Stimulated activated CD4-positive, alpha-beta T cell treated with anti-CD3 and anti-CD28 coated beads, Interleukin-12 subunit alpha, Interleukin-12 subunit beta, amount 100 ng/mL, for 24 hours (primary cell): ENCODE results near the gene VAC14.

Source experiments
- DNase-seq, 2 experiments: peaks; one replicate each; pipeline ENCODE4 v3.0.0-alpha.2; 2020; ENCODE audit warnings: low read depth in 2 of 2

VAC14 gene

DNA sequence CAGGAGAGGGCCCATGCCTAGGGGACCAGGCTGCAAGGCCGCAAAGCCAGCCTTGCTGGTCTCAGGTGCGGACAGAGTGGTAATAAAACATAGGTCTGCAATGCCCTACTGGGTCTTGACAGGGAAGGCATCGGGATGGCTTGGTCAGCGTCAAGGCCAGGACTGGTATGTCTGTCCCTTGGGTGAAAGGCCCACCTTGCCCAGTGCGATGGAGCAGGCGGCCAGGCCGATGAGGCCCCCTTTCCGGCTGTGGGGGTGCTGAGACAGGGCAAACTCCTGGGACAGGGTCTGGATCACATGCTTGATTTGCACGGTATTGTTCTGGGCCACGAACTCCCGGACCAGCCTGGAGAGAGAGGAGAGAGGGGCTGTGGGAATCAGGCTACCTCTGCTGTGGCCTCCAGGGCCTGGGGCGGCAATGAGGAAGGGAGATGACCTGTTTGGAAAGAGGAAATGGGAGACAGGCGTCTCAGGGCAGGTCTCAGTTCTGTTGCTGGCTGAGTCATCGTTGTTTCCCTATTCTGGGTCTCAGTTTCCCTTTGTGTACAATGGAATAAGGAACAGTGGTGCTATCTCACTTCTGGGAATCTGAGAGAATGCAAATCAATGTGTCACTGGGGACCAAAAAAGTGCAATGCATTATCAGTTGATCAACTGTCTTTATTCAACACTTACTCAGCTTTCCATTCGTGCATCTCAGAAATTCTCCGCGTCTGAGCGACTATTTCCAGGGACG, 14.8 kb downstream of the VAC14 start:
- DNase-seq, result no peak

DNA sequence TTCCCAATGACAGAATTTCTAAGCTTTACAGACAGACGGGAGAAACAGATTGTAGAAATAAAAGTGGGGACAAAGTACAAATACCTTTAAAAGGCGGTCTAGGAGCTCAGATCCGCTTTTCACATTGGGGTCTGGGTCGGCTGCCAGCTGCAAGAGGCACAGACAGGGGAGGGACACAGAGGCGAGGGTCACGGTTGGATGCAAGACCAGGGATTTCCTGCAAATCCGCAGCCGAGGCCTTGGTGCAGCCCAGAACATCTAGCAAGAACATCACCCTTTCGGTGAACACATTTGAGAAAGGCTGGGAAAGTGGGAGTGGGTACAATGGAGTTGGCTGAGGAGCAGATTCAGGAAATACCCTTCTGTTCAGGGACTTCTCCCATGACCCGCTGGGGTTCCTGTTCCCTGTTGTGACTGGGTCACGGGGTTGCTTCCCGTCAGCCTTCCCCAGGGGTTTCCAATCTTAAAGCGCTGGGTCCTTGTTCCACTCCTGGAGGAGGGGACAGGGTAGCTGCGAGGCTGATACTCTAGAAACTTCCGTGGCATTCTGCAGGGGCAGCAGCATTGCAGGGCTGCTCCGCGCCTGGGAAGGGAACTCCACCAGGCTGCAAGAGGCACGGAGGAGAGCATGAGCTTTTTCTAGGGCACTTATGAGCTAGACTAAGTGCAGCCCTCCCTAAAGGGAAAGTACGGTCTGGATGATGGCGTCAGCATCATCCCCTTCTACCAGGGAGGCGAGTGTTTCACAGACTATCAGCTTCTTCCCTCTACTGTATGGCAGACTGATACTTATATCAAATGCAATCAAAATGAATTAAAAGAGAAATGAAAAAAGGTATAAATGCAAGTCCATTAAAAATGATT, 16.0 kb downstream of the VAC14 start:
- DNase-seq, result no peak

DNA sequence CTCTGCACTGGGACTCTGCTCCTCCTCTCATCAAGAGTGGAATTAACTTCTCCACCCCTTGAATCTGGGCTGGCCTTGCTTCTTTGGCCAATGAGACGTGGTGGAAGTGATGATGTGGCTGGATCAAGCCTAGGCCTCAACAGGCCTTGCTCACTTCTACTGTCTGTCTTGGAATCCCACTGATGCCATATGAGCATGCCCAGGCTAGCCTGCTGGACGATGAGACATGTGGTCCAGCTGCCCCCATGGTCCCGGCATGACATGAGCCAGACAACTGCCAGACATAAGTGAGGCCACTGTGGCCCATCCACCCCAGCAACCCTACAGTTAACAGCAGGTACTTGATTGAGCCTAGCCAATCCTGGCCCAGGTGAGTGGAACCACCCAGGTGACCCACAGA, 18.7 kb downstream of the VAC14 start:
- no peak for DNase-seq

DNA sequence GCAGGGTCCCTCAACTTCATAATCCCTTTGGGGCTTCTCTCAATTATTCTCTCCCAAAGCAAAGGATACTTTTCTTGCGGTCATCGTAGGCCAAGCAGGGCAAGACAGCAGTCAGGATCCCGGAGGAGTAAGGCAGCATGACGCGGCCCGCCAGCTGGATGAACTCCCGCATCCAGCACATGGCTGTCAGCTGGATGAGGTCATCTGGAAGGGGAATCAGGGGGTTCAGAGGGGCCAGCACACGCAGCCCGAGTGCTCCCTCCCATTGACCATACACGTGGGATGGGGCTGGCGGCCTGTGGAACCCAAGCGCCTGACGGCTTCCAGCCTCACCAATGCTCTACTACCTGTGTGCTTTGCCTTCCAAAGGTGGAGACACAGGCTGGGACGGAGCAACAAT, 19.2 kb downstream of the VAC14 start:
- no peak for DNase-seq

DNA sequence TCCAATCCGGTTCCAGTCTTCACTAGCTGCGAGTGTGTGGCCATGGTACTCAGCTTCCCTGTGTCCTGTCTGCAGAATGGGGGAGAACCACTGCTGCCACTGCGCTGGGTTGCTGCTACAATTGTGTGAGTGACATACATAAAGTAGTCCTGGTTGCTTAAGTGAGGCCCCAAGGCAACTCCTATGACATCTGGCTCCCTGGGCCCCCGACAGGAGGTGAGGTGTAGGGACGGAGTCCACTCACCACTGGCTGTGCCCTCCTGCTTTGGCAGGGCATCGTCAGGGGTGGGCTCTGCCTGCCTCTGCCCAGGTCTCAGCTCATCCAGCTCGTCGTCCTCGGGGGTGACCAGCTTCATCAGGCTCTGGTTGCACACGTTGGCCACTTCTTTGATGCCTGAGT, 20.4 kb downstream of the VAC14 start:
- no peak for DNase-seq

DNA sequence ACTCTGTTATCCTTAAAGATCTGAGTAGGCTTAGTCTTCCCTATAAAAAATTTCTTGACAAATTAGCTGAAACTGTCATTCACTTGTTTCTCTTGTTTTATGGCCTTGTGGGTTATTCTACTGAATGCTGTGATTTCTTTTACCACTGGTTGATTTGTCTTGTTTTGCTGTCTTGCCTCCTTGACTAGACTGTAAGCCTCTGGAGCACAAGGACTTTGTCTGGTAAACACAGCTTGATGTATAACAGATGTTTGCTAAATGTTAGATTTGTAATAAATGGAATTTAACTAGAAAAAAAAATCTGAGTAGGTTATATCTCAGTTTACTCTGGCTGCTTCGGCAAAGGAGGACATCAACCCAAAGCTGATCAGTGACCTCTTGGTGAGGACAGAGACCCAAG, 21.6 kb downstream of the VAC14 start:
- DNase-seq, result no peak

DNA sequence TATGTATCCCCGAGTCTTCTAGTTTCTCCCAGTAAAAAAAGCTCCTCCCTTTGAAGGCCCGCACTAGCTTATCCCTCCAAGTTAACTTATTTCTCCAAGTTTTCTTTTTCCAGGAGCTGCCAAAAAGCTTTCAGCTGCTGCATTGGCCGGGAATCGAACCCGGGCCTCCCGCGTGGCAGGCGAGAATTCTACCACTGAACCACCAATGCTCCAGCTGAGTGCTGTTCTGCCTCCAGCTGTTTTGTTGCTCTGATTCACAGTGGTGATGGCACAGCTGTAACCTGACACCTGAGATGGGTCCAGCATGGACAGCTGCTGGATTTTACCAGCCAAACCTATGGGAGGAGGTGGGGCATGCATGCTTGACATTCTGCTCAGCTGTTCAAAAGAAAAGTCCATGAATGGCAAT, 22.1 kb downstream of the VAC14 start:
- no peak for DNase-seq

DNA sequence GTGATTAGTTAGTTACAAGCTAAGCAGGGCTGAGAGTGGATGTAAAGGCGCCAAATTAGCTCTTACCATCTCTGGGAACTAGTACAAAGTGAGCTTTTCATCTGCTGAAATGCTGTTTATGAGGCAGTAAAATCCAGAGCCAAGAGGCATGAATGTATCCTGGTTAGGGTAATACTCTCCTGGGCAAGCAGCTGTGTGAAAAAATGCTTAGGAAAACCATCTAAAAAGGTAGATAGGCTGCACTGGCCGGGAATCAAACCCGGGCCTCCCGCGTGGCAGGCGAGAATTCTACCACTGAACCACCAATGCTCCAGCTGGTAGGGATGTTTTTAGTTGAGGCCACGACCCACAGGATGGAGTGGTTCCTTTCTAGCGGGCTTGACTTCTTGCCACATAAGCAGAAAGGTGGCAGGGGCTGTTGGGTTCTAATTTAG, 23.0 kb downstream of the VAC14 start:
- DNase-seq, result no peak

DNA sequence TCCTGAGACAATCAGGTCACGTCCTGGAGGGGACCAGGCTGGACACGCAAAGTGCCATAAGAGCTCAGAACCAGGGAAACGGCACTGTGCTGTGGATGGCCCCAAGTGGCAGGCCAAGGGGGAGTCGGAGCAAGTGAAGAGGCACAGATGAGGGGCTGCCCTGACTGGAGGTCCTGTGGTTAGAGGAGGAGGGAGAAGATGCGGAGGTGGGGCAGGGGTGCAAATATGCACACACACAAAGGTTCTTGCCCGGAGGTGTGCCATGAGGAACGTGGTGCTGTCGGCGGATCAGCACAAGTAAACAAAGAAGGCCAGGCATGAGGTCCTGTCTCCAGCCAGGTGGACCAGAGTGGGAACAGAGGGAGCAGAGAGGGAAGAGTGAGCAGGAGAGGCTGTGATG, 23.5 kb downstream of the VAC14 start:
- no peak for DNase-seq

DNA sequence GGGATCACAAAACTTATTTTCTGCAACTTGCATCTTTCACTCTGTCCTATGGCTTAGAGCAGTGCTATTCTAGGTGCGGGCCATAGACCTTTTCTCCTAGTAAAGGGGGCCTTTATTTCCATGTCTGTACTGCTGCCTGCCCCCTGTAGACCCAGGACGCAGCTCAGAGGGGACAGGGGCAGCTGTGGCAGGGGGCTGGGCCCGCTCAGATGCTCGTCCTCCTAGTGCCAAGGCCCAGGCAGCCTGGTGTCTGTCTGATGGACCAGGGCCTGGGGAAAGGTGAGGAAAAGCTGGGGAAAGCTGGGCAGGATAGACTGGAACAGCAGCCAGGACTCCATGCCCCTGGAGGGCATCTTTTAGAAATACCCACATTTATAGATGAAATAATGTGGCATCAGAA, 25.6 kb downstream of the VAC14 start:
- no peak for DNase-seq

DNA sequence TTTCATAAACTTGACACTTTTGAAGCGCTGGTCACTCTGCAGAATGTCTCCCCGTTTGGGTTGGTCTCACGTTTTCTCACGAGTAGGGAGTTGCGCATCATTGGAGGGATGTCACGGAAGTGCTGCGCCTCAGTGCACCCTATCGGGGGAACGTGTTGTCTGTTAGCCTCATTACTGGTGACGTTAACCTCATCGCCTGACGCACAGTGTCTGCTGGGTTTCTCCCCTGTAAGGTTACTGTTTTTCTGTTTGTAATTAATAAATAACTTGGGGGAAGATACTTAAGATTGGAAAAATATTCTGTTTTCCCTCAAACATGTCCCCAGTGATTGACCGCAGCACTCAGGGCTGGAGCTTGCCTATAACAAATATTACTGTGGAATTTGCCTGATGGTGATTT, 26.7 kb downstream of the VAC14 start:
- no peak for DNase-seq

DNA sequence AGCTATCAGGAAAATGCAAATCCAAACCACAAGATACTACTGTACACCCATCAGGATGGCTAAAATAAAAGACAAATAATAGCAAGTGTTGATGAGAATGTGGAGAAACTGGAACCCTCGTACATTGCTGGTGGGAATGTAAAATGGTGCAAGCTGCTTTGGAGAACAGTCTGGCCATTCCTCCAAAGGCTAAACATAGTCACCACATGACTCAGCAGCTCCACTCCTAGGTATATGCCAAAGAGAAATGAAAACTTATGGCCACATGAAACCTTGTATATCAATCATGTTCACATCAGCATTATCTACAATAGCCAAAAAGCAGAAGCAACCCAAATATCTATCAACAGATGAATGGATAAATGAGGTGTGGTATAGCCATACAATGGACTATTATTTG, 28.5 kb downstream of the VAC14 start:
- no peak for DNase-seq

DNA sequence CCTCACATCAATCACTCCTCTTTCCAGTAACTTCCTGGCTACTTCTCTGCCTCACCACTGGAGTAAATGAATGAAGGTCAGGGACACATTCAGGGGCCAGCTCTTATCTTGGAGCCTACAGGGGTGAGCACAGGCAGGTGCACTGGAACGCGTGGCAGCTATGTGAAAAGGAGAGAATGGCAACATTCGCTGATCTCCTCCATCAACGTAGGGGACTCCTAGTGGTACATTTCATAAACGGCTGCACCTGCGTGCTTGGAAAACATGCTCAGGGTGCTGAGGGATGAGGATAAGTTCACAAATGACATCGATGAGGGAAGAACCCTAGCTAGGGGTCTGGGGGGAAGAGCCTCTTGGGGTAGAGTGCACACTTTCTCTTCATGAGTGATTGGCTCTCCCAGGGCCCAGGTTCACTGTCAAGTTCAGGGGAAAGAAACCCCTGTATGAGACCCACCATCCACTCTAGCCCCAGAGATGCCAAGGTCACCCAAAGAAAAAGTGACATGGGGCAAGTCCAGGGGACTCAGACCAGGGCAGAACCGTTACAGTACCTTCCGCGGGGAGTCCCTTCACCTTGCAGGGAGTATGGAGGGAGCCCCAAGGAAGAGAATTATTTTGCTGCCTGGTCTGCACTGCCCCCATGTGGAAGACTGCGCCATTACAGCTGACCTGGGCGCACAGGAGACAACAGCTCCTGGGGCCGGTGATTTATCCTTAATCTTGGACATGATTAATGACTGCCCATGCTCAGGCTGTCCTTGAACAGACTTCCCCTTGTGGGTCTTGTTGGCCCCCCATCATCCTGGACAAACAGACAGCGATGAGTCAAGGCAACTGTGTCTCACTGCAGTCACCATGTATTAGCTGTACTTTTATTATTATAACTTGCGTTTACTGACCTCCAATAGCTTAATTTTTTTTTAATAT, 30.1 kb downstream of the VAC14 start:
- peak; percentile 6 to 54 for DNase-seq

DNA sequence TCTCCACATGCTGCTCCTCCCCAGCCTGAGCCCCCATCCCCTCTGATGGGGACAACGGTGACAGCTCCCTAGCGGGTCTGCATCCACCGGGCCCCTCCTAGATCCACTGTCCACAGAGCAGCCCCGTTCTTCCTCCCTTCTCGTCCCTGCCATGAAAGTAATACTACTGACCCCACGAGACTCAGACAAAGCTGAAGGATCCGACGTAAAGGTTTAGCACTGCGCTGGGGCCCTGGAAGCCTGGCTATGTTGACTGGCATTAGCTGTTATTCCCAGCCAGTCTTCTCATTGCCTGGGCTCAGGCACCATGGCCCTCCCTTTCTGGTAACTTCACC, 30.7 kb downstream of the VAC14 start:
- DNase-seq, result no peak

DNA sequence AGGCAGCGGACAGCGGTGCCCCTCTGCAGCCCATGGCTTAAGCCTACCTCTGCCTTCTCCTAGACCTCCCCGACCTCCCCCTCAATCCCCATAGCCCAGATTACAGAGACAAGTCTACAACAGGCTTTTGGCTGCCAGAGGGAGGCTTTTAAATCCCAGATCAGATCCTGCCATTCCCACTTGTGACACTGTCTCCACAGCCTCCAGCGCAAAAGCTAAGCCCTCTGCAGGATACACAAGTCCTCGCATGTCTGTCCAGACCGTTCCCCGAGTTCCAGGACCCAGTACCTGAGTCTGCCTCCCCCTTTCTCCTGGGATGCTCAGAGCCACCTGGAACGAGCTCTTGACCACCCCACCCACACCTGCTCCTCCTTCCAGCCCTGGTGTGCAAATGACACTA, 31.2 kb downstream of the VAC14 start:
- DNase-seq, result no peak

DNA sequence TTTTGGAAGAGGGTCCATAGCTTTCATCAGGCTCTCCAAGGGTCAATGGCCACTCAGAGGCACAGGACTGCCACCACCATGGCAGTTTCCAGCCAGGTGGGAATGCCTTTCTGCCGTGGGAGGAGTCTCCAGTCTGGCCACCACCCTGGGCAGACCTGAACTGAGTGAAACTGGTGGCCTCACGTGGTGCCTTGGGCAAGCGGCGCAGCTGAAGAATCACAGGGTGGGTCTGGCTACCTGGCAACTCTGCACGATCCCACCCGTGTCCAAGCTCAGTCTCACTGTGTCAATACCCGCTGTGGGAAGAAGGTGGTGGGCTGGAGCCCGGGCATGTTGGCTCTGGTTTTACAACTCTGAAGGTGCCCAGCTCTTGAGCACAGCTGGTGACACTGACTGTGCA, 31.8 kb downstream of the VAC14 start:
- DNase-seq, result no peak

DNA sequence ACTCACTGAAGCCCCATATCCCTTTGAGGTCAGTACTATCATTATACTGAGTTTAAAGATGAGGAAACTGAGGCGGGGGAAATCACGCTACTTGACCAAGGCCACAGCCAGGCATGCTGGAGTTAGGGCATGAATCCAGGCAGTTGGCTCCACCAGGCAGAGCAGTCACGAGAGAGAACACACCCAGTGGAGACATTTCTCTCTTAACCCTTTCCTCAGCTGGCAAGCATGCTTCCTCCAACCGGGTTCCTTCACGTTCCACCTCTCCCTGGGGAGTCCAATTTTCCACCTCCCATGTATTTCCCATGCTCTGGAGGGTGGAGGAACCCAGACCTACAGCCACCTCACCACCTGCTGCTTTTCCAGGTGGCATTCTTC, 32.8 kb downstream of the VAC14 start:
- no peak for DNase-seq

DNA sequence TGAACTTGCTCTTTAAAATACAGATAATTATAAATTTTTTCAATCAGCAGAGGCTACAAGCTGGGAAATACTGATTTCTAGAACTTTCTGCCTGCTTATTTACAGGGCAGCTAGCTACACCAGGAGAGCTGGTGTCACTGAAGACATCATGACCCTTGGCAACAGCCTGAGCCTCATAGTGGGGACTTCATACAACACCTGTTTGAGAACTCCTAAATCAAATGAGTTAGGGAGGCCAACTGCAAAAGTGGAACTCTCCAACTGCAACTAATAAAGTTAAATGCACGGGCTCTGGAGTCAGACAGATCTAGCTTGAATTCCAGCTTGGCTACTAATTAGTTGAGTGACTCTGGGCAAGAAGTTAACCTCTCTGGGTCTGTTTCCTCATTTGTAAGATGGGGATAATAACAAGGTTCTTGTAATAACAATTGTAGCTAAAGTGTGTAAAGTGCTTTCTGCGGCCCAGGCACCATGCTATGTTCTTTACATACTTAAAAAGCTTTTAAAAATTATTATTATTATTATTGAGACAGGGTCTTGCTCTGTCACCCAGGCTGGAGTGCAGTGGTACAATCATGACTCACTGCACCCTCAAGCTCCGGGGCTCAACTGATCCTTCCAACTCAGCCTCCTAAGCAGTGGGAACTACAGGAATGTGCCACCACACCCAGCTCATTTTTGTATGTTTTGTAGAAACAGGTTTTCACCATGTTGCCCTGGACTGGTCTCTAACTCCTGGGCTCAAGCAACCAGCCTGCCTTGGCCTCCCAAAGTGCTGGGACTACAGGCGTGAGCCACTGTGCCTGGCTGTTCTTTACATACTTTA, 33.4 kb downstream of the VAC14 start:
- no peak for DNase-seq

DNA sequence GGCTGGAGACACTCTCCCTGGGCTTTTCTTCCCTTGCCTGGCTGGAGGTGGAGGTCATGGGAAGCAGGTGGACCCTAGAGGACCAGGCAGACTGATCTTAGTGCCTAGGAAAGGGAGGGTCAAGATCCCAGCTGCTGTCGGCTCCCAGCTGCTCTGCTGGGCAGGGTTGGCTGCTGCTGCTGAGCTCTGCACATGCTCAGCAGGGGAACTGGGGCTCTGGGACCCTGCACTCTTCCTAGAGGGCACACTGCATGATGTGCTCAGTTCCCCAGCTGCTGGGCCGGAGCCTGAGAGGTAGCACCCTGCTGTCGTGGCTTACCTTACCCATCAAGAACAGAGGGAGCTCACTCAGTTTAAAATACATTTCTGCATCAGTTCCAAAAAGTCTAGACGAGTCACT, 34.3 kb downstream of the VAC14 start:
- DNase-seq, result no peak

DNA sequence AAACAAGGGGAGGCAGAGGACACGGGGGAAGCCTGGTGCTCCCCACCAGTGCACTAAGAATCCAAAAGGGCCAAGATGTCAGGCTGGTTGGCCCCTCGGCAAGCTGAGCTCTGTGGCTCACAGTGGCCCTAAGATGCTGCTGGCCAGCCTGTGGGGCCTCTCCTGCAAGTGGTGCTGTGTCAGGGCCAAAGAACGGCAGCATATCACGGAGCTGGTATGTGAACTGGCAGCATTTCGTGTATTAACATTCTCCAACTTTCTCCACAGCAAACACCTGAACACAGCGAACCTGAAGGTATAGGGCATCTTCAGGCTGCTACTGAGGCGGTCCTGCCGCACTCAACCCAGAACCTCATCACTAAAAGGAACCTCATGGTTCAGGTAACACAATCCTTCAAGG, 34.8 kb downstream of the VAC14 start:
- no peak for DNase-seq

DNA sequence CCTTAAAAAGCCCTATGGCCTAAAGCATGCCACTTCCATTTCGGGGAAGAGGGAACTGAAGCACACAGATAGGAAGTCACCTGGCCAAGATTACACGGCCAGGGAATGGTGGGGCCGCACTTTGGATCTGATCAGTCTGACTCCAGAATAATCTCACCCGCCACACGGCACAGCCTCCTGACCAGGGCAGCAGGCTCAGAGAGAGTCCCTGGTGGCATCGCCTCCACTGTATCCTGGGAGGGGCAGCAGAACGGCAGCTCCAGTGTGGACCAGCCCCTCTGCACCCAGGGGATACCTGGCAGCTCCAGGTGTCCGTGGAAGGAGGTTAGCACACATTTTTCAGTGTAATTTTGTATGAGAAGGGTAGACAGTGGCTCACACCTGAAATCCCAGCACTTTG, 35.5 kb downstream of the VAC14 start:
- no peak for DNase-seq

DNA sequence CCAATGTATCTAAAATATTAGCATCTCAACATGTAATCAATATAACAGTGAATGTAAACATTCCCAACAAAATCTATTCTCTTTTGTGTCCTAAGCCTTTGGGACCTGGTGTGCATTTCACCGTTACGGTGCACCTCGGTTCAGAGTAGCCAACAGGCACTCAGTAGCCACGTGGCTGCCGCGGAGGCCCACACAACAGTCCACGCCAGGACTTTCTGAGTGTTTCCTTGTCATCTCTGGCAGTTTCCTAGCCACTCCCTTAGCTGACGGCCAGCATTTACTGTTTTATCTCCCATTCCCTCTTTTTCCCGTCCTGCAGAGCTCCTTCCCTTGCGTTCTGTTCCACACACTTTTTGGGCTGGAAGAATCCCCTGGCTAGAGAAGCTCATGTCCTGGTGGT, 36.3 kb downstream of the VAC14 start:
- no peak for DNase-seq
